GM12878 (cell line): ENCODE results near the gene XPNPEP2. TPM values are rescaled to one million over a fixed set of nuclear protein-coding genes. Genes with fewer than 3 reads are reported as not detected.

Experiments
- ATAC-seq: fragments of 200-7000 bp; cut with Tn5 transposase; 3 replicates; pipeline ENCODE4 v1.9.1; 2020; ENCODE audit warnings: mild to moderate bottlenecking, moderate library complexity
- BruUV-seq: library from RNA; stranded (reverse); fragments of 400-500 nt; replicated peaks from 2 replicates; lab custom pipeline; 2021; lab: Mats Ljungman, UMichigan
- CTCF ChIA-PET: fragments of 300-600 bp; sonication (Branson Sonifier 250); formaldehyde crosslinking; extraction: SDS; loops from one replicate; lab custom pipeline; 2021; ENCODE audit warnings: inconsistent platforms; lab: Yijun Ruan, JAX
- POLR2A ChIA-PET: fragments of 350-600 bp; formaldehyde crosslinking; extraction: SDS; loops from one replicate; lab custom pipeline; 2021; ENCODE audit warnings: inconsistent platforms; lab: Charles Lee
- RAD21 ChIA-PET: fragments of 300-600 bp; sonication (Branson Sonifier 250); formaldehyde crosslinking; loops from one replicate; lab custom pipeline; 2023; ENCODE audit warnings: antibody characterized with exemption; ENCODE audit not compliant: unreplicated experiment; lab: Charles Lee
- SMC1A ChIA-PET: fragments of 300-600 bp; sonication (Branson Sonifier 250); formaldehyde crosslinking; loops from one replicate; lab custom pipeline; 2023; ENCODE audit not compliant: unreplicated experiment, uncharacterized antibody; lab: Charles Lee
- DNase-seq: peaks from one replicate; pipeline ENCODE4 v3.0.0-alpha.2; 2011; ENCODE audit warnings: low read depth, low spot score
- FAIRE-seq: peaks from 3 replicates; lab custom pipeline; 2011; peaks lifted over from hg19 to GRCh38; lab: Jason Lieb, UNC
- H2AFZ ChIP-seq: 2 replicates; pipeline ENCODE4 v1.6.0; 2011; ENCODE audit warnings: low read depth, low read length, control low read depth; ENCODE audit not compliant: control insufficient read depth
- H3K27ac ChIP-seq: 2 replicates; pipeline ENCODE4 v1.5.1; 2011; ENCODE audit warnings: control low read depth; ENCODE audit not compliant: control insufficient read depth, insufficient read depth
- H3K27me3 ChIP-seq, 2 experiments: replicated peaks in 1 of 2; 2 replicates each; pipeline versions ENCODE4 v1.6.0 to v1.6.1; 2011; ENCODE audit warnings: low read length in 1 of 2; ENCODE audit not compliant: control insufficient read depth in 2 of 2, insufficient read depth in 2 of 2
- H3K36me3 ChIP-seq, 2 experiments: 2 replicates each; pipeline ENCODE4 v1.5.1; 2011; ENCODE audit warnings: low read length in 1 of 2; ENCODE audit not compliant: control insufficient read depth in 2 of 2, insufficient read depth in 2 of 2
- H3K4me1 ChIP-seq: 2 replicates; pipeline ENCODE4 v1.6.1; 2011; ENCODE audit warnings: mild to moderate bottlenecking, low read length, moderate library complexity, mixed read lengths; ENCODE audit not compliant: control insufficient read depth, insufficient read depth
- H3K4me2 ChIP-seq: 2 replicates; pipeline ENCODE4 v1.6.0; 2011; ENCODE audit warnings: control low read depth; ENCODE audit not compliant: control insufficient read depth, insufficient read depth
- H3K4me3 ChIP-seq: fragments of 200-600 bp; sonication (generic); 2 replicates; pipeline ENCODE4 v1.5.1; 2016
- H3K79me2 ChIP-seq: 2 replicates; pipeline ENCODE4 v1.6.0; 2011; ENCODE audit warnings: low read length; ENCODE audit not compliant: control insufficient read depth, insufficient read depth
- H3K9ac ChIP-seq: 2 replicates; pipeline ENCODE4 v1.8.0; 2011; ENCODE audit warnings: low read length, control low read depth, mixed read lengths; ENCODE audit not compliant: control insufficient read depth, insufficient read depth
- H3K9me3 ChIP-seq: replicated peaks from 3 replicates; pipeline ENCODE4 v1.5.1; 2011; ENCODE audit warnings: mild to moderate bottlenecking, low read length; ENCODE audit not compliant: control insufficient read depth, insufficient read depth
- H4K20me1 ChIP-seq: 2 replicates; pipeline ENCODE4 v1.6.0; 2011; ENCODE audit not compliant: control insufficient read depth, insufficient read depth
- EED ChIP-seq: sonication (generic); IDR thresholded peaks from 2 replicates; pipeline ENCODE4 v1.6.1; 2016; ENCODE audit warnings: antibody characterized with exemption, low read depth
- FOXM1 ChIP-seq: IDR thresholded peaks from 2 replicates; pipeline ENCODE4 v1.6.1; 2012; ENCODE audit warnings: low read depth, mild to moderate bottlenecking, inconsistent platforms, low read length, moderate library complexity
- HSF1 ChIP-seq: fragments of 150-350 bp; IDR thresholded peaks from 2 replicates; pipeline ENCODE4 v1.6.1; 2014; ENCODE audit warnings: mild to moderate bottlenecking, low read depth, low read length
- MYB ChIP-seq: fragments of 150-350 bp; IDR thresholded peaks from 2 replicates; pipeline ENCODE4 v1.6.1; 2014; ENCODE audit warnings: mild to moderate bottlenecking, low read depth, low read length, borderline replicate concordance
- NFIC ChIP-seq: IDR thresholded peaks from 2 replicates; pipeline ENCODE4 v1.6.1; 2012; ENCODE audit warnings: low read depth, mild to moderate bottlenecking, inconsistent platforms, low read length, moderate library complexity
- POLR2A ChIP-seq: IDR thresholded peaks from 2 replicates; pipeline ENCODE4 v1.6.1; 2011; ENCODE audit warnings: low read depth, mild to moderate bottlenecking, low read length
- POLR2AphosphoS2 ChIP-seq: IDR thresholded peaks from 2 replicates; pipeline ENCODE4 v1.6.1; 2011; ENCODE audit warnings: low read depth, mild to moderate bottlenecking, low read length, improper control_type of control experiment, moderate library complexity
- POU2F2 ChIP-seq: IDR thresholded peaks from 3 replicates; pipeline ENCODE4 v1.6.1; 2011; ENCODE audit warnings: low read depth, mild to moderate bottlenecking, low read length, borderline replicate concordance
- USF2 ChIP-seq: IDR thresholded peaks from 2 replicates; pipeline ENCODE4 v1.6.1; 2011; ENCODE audit warnings: low read depth, low read length, improper control_type of control experiment, borderline replicate concordance
- WGBS: methylation state at CpG from one replicate; pipeline ENCODE4 v1.1.6; 2016; ENCODE audit warnings: low lambda C conversion rate; ENCODE audit not compliant: insufficient replicate concordance, insufficient coverage; ENCODE audit errors: missing lambda C conversion rate; 5-methylcytosine and 5-hydroxymethylcytosine counted together
- in situ Hi-C: fragments of 300-500 bp; cut with MboI; formaldehyde crosslinking; loops from 9 replicates; pipeline ENCODE4 v1.14.3; 2018; ENCODE audit warnings: mixed read lengths
- intact Hi-C: fragments of 100-400 bp; cut with micrococcal nuclease; formaldehyde crosslinking; loops from one replicate; pipeline ENCODE4 v1.14.2; 2022; ENCODE audit not compliant: unreplicated experiment
- polyA plus RNA-seq, 11 experiments: library from polyadenylated mRNA; depleted of rRNA in 4 of 11; unstranded in 6 of 11; stranded (reverse) in 5 of 11; fragments of >200 nt; fragmentation: Nextera tagmentation in 4 of 11; fragmentation: Illumina TruSeq in 1 of 11; extraction: Ambion mirVana in 4 of 11; extraction: Trizol in 1 of 11; gene quantifications; 1 replicate in 1 of 11; 2 replicates in 10 of 11; pipeline versions ENCODE4 v1.2.1 to v1.2.3, GENCODE V29; 2011 to 2016; ENCODE audit warnings: inconsistent platforms in 2 of 11, missing spikeins in 2 of 11, low read depth in 1 of 11
- total RNA-seq, 4 experiments: library from RNA; depleted of rRNA in 3 of 4; stranded (reverse); fragments of >200 nt in 3 of 4; fragmentation: Illumina TruSeq in 1 of 4; extraction: Trizol in 1 of 4; gene quantifications; 2 replicates each; pipeline versions ENCODE4 v1.2.1 to v1.2.3, GENCODE V29; 2013 to 2021
- TF ChIP-seq, protein P1 (sequence below): IDR thresholded peaks from 2 replicates; pipeline ENCODE4 v1.6.1; 2011; ENCODE audit warnings: borderline replicate concordance, low read depth, mild to moderate bottlenecking, moderate library complexity, mixed read lengths, low read length; ENCODE audit not compliant: insufficient read depth; ENCODE audit errors: extremely low read length

Gene XPNPEP2
- total and polyA plus RNA-seq, 10 of the 15 experiments (the other 5 are each of a cell fraction or from before 2014, with no cell fraction given) = 0.04 to 0.37 (median 0.15) TPM

GRCh38 chrX:129790146-129790545, 51.4 kb downstream of the XPNPEP2 start:
- FAIRE-seq = no peak
- Histone ChIP-seq H3K9me3 (no peaks in the 10 kb centered on the region), H3K9ac (no peak overlapping the region), H4K20me1 (no peaks in the 10 kb centered on the region), H3K4me2 (no peak overlapping the region), H3K79me2 (peaks cover 22% of the 10 kb centered on the region), H3K36me3 (peaks cover 19 to 40% of the 10 kb centered on the region in 2 experiments), H3K4me3 (no peak overlapping the region), H3K4me1 (peaks cover 11% of the 10 kb centered on the region), H3K27me3 (no peaks in the 10 kb centered on the region), H3K27ac (no peak overlapping the region), H2AFZ (no peak overlapping the region)
- ChIA-PET SMC1A (interaction anchor here (0.7 to 14.8 kb wide), 4 partner anchors 9 to 59 kb away, joined by 3 to 165 read pairs (median 4); no protein-coding TSS in a partner anchor), POLR2A (no interaction called here), RAD21 (interaction anchor here (1.0 kb wide), 1 partner anchor 8 kb away, joined by 3 read pairs; no protein-coding TSS in a partner anchor), CTCF (interaction anchor here (1.2 to 1.7 kb wide), 2 partner anchors 32 to 34 kb away, joined by 3 to 4 read pairs; no protein-coding TSS in a partner anchor)
- no TSS peak for BruUV-seq
- ATAC-seq = no peak
- no peak for TF ChIP-seq POU2F2
- no peak for TF ChIP-seq EED
- no peak for TF ChIP-seq FOXM1
- no peak for TF ChIP-seq POLR2AphosphoS2
- TF ChIP-seq, protein P1, sequence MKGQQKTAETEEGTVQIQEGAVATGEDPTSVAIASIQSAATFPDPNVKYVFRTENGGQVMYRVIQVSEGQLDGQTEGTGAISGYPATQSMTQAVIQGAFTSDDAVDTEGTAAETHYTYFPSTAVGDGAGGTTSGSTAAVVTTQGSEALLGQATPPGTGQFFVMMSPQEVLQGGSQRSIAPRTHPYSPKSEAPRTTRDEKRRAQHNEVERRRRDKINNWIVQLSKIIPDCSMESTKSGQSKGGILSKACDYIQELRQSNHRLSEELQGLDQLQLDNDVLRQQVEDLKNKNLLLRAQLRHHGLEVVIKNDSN = no peak
- 51% methylated on average over 3 of the region's 3 CpGs for WGBS
- in situ Hi-C loops (no loop called here), intact Hi-C loops (no loop called here)
- no peak for DNase-seq

DNA sequence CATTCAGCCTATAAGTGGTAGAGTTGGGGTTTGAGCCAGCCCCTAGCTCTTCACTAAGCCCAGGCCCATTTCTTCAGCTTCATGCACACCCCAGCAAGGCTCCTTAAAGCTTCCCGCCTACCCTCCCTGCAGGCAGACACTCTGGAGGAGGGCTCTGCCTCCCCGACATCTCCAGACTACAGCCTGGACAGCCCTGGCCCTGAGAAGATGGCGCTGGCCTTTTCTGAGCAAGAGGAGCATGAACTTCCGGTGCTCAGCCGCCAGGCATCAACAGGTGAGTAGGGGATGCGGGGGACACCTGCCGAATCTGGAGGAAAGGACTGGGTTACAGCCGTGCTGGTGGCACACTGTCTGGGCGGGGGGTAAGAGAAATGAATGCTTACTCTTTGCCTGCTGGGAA, 52.0 kb downstream of the XPNPEP2 start:
- TF ChIP-seq MYB (no peak), POLR2A (peak; percentile 22; the same call in 1 of the 2 replicates), HSF1 (no peak), USF2 (no peak), NFIC (no peak)
- TF ChIP-seq, all 136 proteins: peak for 1
- Histone ChIP-seq H3K4me3 (no peak overlapping the region), H3K4me1 (peaks cover 4% of the 10 kb centered on the region), H3K36me3 (peaks cover 23 to 40% of the 10 kb centered on the region in 2 experiments), H2AFZ (no peak overlapping the region), H3K79me2 (peaks cover 16% of the 10 kb centered on the region), H3K27me3 (no peaks in the 10 kb centered on the region), H3K9me3 (no peaks in the 10 kb centered on the region), H3K27ac (no peak overlapping the region), H4K20me1 (no peaks in the 10 kb centered on the region), H3K9ac (no peak overlapping the region), H3K4me2 (no peak overlapping the region)
- no peak for FAIRE-seq
- intact Hi-C loops = no loop called here
- POLR2A ChIA-PET = no interaction called here
- CTCF ChIA-PET = no interaction called here
- in situ Hi-C loops = no loop called here
- RAD21 ChIA-PET = interaction anchor here (1.0 kb wide), 1 partner anchor 9 kb away, joined by 3 read pairs; no protein-coding TSS in a partner anchor
- BruUV-seq = no TSS peak
- ATAC-seq = no peak
- 70% methylated on average over 9 of the region's 9 CpGs for WGBS
- SMC1A ChIA-PET = interaction anchor here (1.8 to 14.8 kb wide), 2 partner anchors 21 to 34 kb away, joined by 4 to 165 read pairs; no protein-coding TSS in a partner anchor
- DNase-seq = no peak
